PFSK-1 (cell line): ENCODE data around the gene RSPH1.

Experiments used
- POLR2AphosphoS5 ChIP-seq: IDR thresholded peaks from 2 replicates; pipeline ENCODE4 v1.6.1; 2012; ENCODE audit warnings: low read depth, mild to moderate bottlenecking, control low read depth, low read length, moderate library complexity
- REST ChIP-seq, 2 experiments: IDR thresholded peaks; 2 replicates each; pipeline versions ENCODE4 v1.6.1 to v1.8.0; 2011 to 2012; ENCODE audit warnings: low read depth in 2 of 2, low read length in 2 of 2, control low read depth in 1 of 2, inconsistent platforms in 1 of 2, mild to moderate bottlenecking in 1 of 2, moderate library complexity in 1 of 2; ENCODE audit not compliant: insufficient read depth in 1 of 2

DNA sequence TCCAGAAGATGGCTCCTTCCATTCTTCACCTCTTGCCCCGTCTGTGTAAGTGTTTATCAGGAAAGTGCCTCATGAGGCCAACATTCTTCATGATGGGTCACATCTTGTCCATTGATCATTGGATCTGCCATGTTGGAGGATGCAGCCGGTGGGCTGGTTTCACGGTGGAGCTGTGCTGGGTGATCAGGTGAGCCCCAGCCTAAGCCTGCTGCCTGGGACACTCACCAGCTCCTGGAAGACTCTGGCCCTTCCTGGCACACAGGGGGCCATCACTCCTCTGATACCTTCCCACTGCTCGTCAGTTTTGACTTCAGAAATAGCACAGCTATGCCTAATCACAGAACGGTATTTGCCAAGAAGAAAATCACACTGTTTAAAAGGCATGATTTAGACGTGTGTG, 54.1 kb downstream of the RSPH1 start:
- TF ChIP-seq REST (IDR thresholded peaks at IDR 0.05; ENCODE audit: insufficient read depth in 1 of 2, low read depth in 2 of 2, low read length in 2 of 2): no peak
- no peak for TF ChIP-seq POLR2AphosphoS5
